GM19240 (cell line): Measurements from ENCODE around the gene GLTP.
A peak's percentile ranks its signal among the peaks of the same experiment; 100 is the strongest.

Source experiments
- DNase-seq: peaks from one replicate; pipeline ENCODE4 v3.0.0; 2011; ENCODE audit warnings: low spot score; ENCODE audit not compliant: insufficient read length

The GLTP gene

GRCh38 chr12:109844983-109845823, 35.1 kb downstream of the GLTP start:
- DNase-seq: peak; percentile 94

GRCh38 chr12:109844091-109844490, 36.2 kb downstream of the GLTP start:
- DNase-seq: no peak

- DNase-seq: no peak
Observed at GRCh38 chr12:109842021-109842420, 38.3 kb downstream of the GLTP start.

GRCh38 chr12:109841356-109841755, 39.0 kb downstream of the GLTP start:
- DNase-seq: no peak

- no peak for DNase-seq
Observed at GRCh38 chr12:109840305-109841074, 39.9 kb downstream of the GLTP start.

- no peak for DNase-seq
Observed at GRCh38 chr12:109839444-109839843, 40.9 kb downstream of the GLTP start.

GRCh38 chr12:109836916-109837315, 43.4 kb downstream of the GLTP start:
- DNase-seq: no peak

GRCh38 chr12:109835827-109836226, 44.5 kb downstream of the GLTP start:
- no peak for DNase-seq

GRCh38 chr12:109833307-109834189, 46.8 kb downstream of the GLTP start, which contains the start of gene TRPV4:
TSS of gene TRPV4 (minus strand) at chr12:109833398. CDS start at chr12:109814796, 18,602 bp downstream.
- no peak for DNase-seq

- no peak for DNase-seq
Observed at GRCh38 chr12:109832541-109833306, 47.6 kb downstream of the GLTP start.

- no peak for DNase-seq
Observed at GRCh38 chr12:109831929-109832328, 48.4 kb downstream of the GLTP start.

- DNase-seq: no peak
Observed at GRCh38 chr12:109831365-109831764, 49.0 kb downstream of the GLTP start.

- DNase-seq: no peak
Observed at GRCh38 chr12:109830718-109831117, 49.6 kb downstream of the GLTP start.

GRCh38 chr12:109830267-109830666, 50.1 kb downstream of the GLTP start:
- DNase-seq: no peak

- DNase-seq: no peak
Observed at GRCh38 chr12:109829667-109830066, 50.7 kb downstream of the GLTP start.

- no peak for DNase-seq
Observed at GRCh38 chr12:109828754-109829511, 51.4 kb downstream of the GLTP start.

- DNase-seq: no peak
Observed at GRCh38 chr12:109827566-109828550, 52.5 kb downstream of the GLTP start.

GRCh38 chr12:109827080-109827479, 53.3 kb downstream of the GLTP start:
- no peak for DNase-seq

- DNase-seq: no peak
Observed at GRCh38 chr12:109824731-109825130, 55.6 kb downstream of the GLTP start.
